Retinal pigment epithelial cell (primary cell): ENCODE data around the gene SPATA25.
A peak's percentile ranks its signal among the peaks of the same experiment; 100 is the strongest.

Experiments
- DNase-seq: peaks from one replicate; pipeline ENCODE4 v3.0.0-alpha.2; 2010; ENCODE audit warnings: low read depth
- H3K4me3 ChIP-seq: 2 replicates; pipeline ENCODE4 v1.5.1; 2011; ENCODE audit warnings: mild to moderate bottlenecking, low read length, control low read depth, moderate library complexity
- CTCF ChIP-seq: conservative IDR thresholded peaks from 2 replicates; pipeline ENCODE4 v1.5.1; 2011; ENCODE audit warnings: low read depth, low read length, control low read depth, inconsistent platforms

SPATA25 gene

DNA sequence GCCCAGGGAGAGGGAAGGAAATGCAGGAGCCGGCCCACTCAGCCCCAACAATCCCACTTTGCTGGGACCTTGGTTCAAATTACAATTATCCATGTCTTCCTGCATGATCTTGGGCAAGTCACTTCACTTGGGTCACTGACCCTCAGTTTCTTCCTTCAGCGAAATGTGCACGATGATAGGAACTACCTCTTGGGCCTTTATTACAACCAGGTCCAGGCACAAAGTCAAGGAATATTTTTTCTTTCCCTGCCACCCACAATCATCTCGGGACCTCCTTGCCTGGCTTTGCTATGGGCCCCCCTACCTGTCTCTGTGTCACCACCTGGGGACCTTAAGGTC is 24.9 kb upstream of the SPATA25 start:
- TF ChIP-seq CTCF = no peak
- no peak for DNase-seq
- peak overlapping the region; percentile 66 for H3K4me3 ChIP-seq

- no peak for TF ChIP-seq CTCF
- peak within 1 kb of the TSS; percentile 66 for H3K4me3 ChIP-seq
- DNase-seq = no peak
Measured at GRCh38 chr20:45911486-45912343, 24.3 kb upstream of the SPATA25 start, which contains the start of gene PLTP. PLTP (minus strand) TSS chr20:45912155; CDS start chr20:45911452, 703 bp downstream.

GRCh38 chr20:45910670-45911485 is 23.5 kb upstream of the SPATA25 start:
- TF ChIP-seq CTCF = no peak
- H3K4me3 ChIP-seq = peak overlapping the region; percentile 66
- DNase-seq = peak; percentile 99

GRCh38 chr20:45909817-45910669 is 22.6 kb upstream of the SPATA25 start:
- DNase-seq = no peak
- TF ChIP-seq CTCF = no peak
- peak overlapping the region; percentile 32 for H3K4me3 ChIP-seq

DNA sequence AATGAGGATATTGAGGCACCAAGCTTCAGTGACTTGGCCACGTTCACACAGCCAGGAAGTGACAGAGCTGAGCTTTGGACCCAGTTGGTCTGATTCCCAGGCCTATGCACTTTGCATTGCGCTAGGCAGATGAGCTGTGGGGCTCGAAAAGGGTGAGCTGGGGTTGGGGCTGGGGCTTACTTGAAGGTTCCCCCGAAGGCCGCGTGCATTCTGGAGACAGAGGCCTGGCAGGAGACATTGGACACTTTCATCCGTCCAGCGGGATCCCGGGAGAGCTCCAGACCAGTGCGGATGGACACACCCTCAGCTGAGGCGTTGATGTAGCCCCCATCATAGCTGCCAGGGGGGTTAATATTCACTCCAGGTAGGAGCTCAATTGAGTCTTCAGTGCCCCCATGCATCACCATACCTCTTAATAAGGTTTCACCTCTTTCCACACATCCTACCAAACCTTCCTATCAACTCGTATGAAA is 21.9 kb upstream of the SPATA25 start:
- DNase-seq = no peak
- TF ChIP-seq CTCF = no peak
- H3K4me3 ChIP-seq = no peak overlapping the region

DNA sequence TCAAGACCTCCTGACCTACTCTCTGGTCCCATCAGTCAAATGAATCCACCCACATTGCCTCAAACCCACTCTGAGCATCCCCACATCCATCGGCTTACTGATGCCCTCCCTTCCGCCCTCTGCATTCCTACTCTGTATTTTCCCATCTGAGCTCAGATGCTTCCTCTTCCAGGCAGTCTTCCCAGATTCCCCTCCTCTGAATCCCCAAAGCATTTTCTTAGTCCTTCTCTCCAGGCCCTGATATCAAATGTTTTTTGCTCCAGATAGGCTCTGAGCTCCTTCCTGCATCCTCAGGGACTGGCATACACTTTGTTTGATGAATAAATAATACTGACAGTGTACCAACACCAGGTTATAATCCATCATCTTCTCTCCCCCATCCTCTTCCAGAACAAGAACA is 20.7 kb upstream of the SPATA25 start:
- TF ChIP-seq CTCF = no peak
- H3K4me3 ChIP-seq = no peak overlapping the region
- no peak for DNase-seq
